SK-N-DZ (cell line): ENCODE data around the gene TCP11L2.
"Not testable (repeated sequence)": the region's sequence is repeated elsewhere in the genome, so short reads cannot be mapped to it uniquely, and the experiment has no call there.

Experiments
- DNase-seq: peaks from one replicate; pipeline ENCODE4 v3.0.0-alpha.2; 2015; ENCODE audit warnings: low spot score

Gene TCP11L2

GRCh38 chr12:106307181-106307580, 4.6 kb downstream of the TCP11L2 start:
- DNase-seq, result no peak

DNA sequence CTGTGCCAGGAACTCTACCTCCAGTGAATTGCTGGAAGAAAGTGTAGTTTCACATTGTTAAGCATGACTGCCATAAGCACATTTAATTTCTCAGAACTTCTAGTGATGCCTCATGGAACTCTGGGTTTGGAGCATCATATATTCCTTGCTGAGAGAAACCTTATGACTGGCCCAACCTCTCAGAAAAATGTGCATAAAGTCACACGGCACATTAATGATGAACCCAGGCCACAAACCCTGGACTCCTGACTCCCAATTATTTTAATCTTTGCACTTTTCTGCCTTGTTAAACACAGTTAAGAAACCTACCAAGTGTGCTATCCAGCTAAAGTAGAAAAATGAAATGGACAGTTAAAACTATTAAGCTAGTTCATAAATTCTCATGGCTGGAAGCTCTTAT, 5.6 kb downstream of the TCP11L2 start:
- DNase-seq, result no peak

GRCh38 chr12:106308611-106309010, 6.1 kb downstream of the TCP11L2 start:
- DNase-seq, result no peak

- DNase-seq, result no peak
Measured at GRCh38 chr12:106309671-106310505, 7.4 kb downstream of the TCP11L2 start.

DNA sequence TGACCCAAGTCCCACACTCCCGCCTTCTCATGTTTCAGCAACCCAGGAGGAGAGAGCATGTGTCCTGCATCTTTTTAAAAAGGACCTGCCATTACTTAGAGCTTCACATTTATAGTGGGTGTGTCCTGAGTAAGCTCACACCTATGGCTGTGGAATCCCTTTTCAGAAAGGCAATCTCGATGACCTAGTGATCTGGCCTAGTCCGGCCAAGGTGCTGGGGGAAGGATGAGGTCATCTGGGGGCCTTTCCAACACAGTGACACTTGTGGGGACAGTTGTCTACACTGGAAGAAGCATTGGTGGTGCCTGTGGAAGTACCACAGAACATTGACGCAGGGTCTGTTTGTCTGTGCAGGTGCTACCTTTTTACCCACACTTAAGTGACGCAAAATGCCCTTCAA, 8.2 kb downstream of the TCP11L2 start:
- DNase-seq, result no peak

GRCh38 chr12:106311139-106311538, 8.6 kb downstream of the TCP11L2 start:
- no peak for DNase-seq

GRCh38 chr12:106313413-106313812, 10.9 kb downstream of the TCP11L2 start:
- not testable (repeated sequence) for DNase-seq

DNA sequence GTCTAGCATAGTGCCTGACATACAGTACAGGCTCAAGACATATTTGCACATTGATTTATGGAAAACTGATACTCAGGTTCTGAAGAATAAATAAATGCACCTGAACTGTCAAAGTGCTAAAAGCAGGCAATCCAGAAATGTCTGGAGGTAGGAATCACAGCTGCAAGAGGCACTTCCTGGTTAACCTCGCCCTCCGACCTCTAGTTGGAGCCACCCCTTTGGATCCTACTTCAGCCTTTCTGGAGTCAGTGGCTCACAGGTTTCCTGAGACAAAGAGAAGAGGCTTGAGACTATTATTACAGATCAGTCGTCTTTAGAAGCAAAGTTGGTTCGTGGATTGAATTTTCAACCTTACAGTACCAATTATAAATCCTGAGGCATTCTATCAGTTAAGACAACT, 13.0 kb downstream of the TCP11L2 start:
- no peak for DNase-seq

- no peak for DNase-seq
Measured at GRCh38 chr12:106317406-106318082, 15.0 kb downstream of the TCP11L2 start.

- no peak for DNase-seq
Measured at GRCh38 chr12:106321139-106321850, 18.8 kb downstream of the TCP11L2 start.

DNA sequence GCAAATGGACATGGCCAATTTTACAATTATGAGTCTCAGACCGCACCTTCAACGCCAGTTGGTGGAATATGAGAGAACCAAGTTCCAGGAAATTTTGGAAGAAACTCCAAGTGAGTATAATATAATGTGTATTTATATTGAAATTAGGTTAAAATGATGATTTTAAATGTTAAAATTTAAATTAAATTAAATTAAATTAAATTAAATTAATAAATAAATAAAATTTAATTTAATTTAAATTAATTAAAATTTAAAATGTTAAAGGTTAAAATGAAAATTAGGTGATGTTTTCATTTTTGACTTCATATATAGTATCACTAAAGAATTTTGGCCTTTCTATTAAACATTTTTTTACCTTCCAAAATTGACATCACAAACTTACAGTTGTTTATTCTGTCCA, 21.0 kb downstream of the TCP11L2 start:
- DNase-seq, result no peak

DNA sequence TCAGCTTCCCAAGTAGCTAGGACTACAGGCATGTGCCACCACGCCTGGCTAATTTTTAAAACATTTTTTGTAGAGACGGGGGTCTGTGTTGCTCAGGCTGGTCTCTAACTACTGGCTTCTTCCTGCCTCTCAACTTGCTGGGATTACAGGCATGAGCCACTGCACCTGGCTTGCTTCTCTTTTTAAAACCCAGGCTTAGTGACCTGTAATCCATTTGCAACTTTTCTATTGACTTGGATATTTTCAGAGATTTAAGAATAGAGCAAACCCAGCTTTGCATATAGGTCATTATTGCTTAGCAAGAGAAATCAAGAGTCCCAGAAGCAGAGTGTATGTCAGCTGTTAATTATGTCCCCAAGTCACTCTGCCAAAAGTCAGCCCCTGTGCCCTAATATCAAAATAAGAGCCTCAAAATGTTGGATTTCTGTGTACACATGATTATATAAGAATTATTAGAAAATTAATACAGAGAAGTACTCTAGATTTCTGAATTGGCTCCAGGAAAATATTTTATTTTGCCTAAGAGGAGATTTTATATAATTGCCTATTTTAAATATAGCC, 24.9 kb downstream of the TCP11L2 start:
- DNase-seq, result no peak

GRCh38 chr12:106328735-106329134, 26.2 kb downstream of the TCP11L2 start:
- no peak for DNase-seq

GRCh38 chr12:106329231-106329982, 26.9 kb downstream of the TCP11L2 start:
- DNase-seq, result no peak

GRCh38 chr12:106331599-106331998, 29.1 kb downstream of the TCP11L2 start:
- DNase-seq, result no peak

DNA sequence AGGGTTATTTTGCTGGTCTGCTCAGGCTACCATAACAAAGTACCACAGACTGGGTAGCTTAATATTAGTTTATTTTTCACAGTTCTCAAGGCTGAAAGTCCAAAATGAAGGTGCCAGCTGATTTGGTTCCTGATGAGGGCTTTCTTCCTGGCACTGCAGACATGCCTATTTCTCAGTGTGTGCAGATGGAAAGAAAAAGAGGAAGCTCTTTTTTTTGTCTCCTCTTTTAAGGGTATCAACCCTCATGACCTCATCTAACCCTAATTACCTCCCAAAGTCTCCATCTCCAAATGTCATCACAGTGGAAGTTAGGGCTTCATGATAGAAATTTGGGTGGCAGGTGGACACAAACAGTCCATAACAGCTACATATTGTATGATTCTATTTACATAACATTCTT, 30.0 kb downstream of the TCP11L2 start:
- no peak for DNase-seq

DNA sequence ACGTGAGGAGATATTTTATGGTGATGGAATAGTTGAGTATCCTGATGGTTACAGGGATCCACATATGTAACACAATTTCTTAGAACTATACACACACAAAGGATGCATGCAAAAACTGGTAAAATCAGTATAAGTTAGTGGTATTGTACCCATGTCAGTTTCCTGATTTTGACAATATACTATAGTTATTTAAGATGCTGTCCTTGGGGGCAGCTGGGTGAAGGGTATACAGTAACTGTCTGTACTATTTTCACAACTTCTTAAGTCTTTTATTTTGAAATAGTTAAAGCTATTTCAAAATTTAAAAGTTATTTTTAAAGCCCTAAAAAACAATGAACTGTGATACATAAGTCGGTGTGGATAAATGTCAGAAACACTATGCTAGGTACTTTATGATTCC, 30.5 kb downstream of the TCP11L2 start:
- DNase-seq, result no peak

DNA sequence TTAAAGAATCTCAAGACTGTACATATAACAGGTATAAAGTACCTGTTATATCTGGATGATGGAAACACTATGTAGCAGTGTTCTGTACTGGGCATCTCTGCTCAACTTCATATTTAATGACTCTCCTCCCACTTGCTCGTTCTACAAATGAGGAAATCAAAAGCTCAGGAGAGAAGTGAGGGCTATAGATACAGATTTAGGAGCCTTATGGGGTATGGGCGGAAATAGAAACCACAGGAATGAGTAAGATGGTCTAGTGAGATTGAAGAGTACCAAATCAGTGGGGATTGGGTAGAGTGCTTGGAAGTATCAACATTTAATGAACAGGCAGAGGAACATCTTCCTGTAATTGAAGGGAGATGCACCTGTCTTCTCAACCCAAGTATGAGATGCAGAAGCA, 31.2 kb downstream of the TCP11L2 start:
- DNase-seq, result no peak

GRCh38 chr12:106341086-106341877, 38.7 kb downstream of the TCP11L2 start:
- peak; percentile 29 for DNase-seq

- DNase-seq, result no peak
Measured at GRCh38 chr12:106342397-106343213, 40.1 kb downstream of the TCP11L2 start.
